Ramos (cell line): ENCODE data around the gene GPR4.

Experiments
- in situ Hi-C: fragments of 300-500 bp; cut with MboI; formaldehyde crosslinking; loops from one replicate; pipeline ENCODE4 v1.14.3; 2022; ENCODE audit warnings: low sequenced_read_pairs; ENCODE audit not compliant: unreplicated experiment

The GPR4 gene

DNA sequence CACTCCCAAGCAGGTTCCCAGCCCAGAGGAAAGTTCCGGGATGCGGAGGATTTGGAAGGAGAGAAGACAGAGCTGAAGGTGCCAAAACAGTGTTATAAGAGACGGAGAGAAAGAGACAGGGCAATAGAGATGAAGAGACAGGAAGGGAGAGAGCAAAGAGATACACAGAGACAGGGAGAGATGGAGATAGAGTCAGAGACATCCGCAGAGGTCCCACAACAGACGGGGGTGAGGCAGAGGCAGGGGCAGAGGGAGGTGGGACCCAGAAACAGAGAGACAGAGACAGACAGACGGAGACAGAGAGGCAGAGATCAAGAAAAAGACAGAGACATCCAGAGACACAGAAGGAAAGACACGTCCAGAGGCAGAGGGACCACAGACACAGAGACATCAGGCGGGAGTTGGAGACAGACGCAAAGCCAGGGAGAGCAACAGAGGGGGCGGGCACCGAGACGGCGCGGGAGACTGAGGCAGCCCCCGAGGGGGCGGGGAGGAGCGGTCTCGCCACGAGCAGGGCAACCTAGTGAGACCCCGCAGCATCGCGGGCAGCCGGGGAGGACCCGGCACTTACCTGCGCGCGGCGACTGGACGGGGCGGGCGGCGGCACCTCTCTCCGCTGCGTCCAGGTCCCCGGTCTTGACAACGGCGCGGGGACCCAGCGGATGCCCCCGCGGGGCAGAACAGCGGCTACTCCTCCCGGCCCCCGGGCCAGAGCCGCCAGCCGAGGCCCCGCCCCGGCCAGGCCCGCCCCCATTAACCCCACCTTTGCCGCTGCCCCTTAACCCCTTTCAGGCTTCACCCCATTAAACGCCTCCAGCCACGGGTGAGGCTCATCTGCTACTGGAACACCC is at the start of gene GPR4:
TSS of gene GPR4 (minus strand) at position 689 of the 851 bp plus-strand sequence. CDS start 10,346 bp downstream, outside the sequence.
- in situ Hi-C loops, result no loop called here

DNA sequence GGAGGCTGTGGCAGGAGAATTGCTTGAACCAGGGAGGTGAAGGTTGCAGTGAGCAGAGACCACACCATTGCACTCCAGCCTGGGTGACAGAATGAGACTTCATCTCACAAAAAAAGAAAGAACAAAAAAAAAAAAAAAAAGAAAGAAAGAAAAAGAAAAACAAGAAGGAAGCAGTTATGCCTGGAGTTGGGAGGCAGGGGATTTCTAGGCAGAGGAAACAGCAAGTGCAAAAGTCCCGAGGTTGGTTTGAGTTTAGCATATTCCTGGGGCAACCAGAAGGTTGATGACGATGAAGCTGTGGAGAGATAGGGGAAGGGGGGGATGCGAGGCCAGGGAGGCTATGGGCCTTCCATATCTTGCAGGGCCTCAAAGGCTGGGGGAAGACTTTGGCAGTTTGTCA is 48.7 kb upstream of the GPR4 start:
- in situ Hi-C loops, result no loop called here

DNA sequence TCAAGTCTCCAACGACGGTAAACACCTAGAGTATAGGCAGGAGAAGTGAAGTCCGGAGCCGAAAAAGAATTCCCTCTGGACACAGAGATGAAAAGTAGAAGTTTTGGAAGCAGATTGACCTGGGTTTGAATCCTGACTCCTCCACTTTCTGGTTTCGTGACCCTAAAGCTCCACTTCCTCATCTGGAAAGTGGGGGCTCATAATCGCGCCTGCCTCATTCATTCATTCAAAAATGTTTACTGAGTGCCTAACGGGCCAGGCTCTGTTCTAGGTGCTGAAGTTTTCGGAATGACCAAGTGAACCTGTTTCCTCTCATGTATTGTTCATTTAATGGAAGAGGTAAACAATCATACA is 44.3 kb upstream of the GPR4 start:
- in situ Hi-C loops, result no loop called here

- in situ Hi-C loops, result no loop called here
Observed at GRCh38 chr19:45645631-45646344, 43.8 kb upstream of the GPR4 start.

DNA sequence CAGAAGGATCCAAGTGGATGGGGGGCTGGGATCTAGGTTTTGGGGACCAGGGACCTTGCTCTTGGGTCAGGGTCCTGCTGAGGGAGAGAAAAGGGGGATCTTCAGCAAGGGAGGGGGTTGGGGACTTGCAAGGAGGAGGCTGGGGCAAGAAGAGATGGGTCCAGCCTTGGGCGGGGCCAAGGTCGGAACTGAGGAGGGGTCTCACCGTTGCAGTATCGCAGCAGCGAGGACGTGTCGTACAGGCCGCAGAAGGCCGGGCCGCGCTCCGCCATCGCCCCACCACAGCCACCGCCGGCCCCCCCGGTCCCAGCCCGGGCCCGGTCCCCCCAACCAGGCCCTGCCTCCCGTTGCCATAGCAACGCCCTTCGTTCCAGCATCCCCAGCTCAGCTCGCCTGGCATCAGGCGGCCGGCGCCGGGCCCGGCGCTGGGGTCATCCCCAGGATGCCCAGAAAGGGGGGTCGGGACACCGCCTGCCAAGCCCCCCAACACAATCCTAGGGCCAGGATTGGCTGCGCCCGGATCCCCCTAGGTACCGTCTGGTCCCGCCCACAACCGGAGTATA is 43.1 kb upstream of the GPR4 start:
- in situ Hi-C loops, result no loop called here

- in situ Hi-C loops, result no loop called here
Observed at GRCh38 chr19:45643927-45644771, 42.1 kb upstream of the GPR4 start.

DNA sequence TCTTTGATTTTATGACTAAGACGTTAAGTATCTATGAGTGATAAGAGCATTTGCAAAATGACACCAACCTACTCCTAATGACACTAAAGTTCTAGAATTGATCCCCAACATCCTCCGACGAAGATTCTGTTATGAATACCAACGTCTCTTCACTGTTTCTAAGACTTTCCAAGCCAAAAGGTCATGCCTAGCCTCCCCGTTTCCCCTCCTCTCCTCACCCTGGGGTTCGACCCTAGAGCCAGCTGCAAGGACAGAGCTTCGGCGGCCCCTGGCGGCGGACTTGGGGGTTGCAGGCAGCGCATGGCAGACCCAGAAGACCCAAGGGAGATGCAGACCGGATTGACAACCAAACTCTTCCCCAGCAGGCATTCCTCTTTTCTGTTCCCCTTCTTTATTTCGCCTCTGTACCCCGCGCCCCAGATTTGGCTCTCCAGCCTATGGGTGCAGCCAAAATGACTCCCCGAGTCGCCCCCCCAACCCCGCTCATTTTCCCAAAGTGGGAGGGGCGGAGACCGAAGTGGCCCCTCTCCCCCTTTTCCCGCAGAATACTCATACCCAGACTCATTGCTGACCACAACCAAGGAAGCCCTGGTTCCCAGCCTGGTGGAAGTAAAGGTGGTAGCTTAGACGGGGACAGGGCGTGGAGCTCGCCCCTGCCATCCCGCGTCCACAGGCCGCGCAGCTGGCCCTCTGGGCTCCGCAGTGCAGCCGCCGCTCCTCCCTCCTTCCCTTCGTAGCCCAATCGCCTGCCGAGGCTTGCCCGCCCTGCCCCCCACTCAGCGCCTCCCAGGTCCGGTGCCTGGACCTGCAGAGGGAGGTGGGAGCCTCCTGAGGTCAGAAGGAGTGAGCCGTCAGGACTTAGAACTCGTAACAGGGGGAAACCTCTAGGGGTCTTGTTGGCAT is 41.3 kb upstream of the GPR4 start:
- in situ Hi-C loops, result no loop called here

GRCh38 chr19:45641274-45642105 is 39.5 kb upstream of the GPR4 start:
- in situ Hi-C loops, result no loop called here

GRCh38 chr19:45640849-45641273 is 38.8 kb upstream of the GPR4 start:
- in situ Hi-C loops, result no loop called here

- in situ Hi-C loops, result no loop called here
Observed at GRCh38 chr19:45638930-45639729, 37.1 kb upstream of the GPR4 start, which contains the start of gene EML2. Gene EML2, minus strand, starts transcription at chr19:45639397. Its CDS starts 21 bp downstream, at chr19:45639376.

DNA sequence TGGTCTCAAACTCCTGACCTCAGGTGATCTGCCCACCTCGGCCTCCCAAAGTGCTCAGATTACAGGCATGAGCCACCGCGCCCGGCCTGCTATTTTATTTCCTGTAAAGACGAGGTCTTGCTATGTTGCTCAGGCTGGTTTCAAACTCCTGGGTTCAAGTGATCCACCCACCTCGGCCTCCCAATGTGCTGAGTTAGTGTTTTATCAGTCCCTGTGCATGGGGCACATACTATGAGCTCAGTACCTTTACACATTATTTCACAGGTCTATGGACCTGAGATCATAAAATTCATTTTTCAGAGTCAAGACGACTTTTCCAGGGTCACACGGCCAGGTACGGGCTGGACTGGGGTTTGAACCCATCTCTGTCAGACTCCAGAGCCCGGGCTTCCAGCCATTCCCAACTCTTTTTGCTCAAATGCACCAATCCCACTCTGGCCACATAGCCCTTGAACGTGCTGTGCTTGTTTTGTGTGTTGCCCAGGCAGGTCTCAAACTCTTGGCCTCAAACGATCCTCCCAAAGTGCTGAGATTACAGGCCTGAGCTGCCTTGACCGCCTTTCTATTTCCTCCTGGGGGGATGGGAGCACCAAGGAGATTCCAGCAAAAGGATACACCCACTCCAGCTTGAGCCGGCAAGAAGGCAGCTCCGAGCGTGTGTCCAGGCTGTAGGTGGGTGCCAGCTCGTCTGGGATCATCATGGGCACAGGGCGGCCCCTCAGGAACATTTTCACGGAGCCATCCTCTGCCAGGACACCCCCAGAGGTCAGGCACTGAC is 36.1 kb upstream of the GPR4 start:
- in situ Hi-C loops, result no loop called here

GRCh38 chr19:45636902-45637301 is 34.9 kb upstream of the GPR4 start:
- in situ Hi-C loops, result no loop called here

DNA sequence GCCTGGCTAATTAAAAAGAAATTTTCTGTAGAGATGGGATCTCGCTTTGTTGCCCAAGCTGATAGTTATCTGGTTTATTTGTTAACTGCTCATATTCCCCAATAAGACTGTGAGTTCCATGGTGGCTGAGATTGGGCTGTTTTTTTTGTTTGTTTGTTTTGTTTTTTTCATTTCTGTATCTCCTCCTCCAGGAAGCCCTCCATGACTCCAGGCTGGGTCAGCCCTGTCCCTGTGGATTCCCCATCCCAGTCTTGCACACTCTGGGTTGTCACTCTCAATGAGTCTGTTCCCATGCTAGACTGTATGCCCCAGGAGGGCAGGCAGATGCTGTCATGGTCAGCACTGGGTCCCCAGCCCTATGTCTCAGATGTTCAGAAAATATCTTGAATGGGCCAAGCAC is 34.3 kb upstream of the GPR4 start:
- in situ Hi-C loops, result no loop called here

DNA sequence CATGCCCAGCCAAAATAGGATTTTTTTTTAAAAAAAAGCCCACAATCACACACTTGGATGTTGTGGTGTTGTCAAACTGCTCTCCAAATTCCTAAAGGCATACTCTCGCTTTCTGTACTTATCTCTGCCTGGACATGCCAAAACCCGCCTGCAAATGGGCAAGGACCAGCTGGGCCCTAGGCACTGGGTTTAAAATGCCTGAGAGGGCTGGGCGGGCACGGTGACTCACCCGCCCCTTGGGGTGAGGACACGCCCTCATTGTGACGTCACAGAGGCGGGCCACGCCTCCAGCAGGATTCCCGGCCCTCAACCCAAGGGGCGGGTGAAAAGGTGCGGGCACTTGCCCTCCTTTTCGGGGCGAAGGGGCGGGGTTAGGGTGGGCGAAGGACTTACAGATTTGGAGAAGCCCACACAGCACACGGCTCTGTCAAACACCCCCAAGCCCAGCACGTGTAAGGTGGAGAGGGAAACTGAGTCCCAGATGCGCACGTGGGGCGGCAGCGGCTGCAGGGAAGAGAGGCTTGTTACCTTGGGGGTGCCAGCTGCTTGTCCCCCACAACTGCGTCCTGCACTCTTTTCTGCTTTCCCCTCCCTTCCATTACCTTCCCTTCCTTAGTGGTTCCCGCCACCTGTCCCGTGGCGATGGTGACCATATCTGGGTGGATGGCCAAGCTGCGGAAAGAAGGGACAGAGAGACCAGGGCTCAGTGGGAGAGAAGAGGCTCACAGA is 30.6 kb upstream of the GPR4 start:
- in situ Hi-C loops, result no loop called here

DNA sequence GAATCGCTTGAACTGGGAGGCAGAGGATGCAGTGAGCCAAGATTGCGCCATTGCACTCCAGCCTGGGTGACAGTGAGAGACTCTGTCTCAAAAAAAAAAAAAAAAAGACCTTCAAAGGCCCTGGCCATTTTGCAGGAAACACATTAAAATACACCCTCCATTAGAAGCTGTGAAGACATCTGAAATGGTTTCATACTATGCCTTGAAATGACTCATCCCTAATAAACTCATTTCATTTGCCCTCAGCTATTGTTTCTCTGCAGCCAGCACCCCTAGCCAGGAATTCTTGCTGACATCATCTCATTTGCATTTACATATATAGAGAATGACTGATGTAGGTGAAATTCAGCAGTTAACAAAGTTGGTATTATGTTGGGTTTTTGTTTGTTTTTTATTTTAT is 28.5 kb upstream of the GPR4 start:
- in situ Hi-C loops, result no loop called here

- in situ Hi-C loops, result no loop called here
Observed at GRCh38 chr19:45629704-45630103, 27.7 kb upstream of the GPR4 start.
